WTC11 (cell line): ENCODE data around the gene SYTL2. TPM values are rescaled to one million over a fixed set of nuclear protein-coding genes. Genes with fewer than 3 reads are reported as not detected.

ENCODE experiments used
- ATAC-seq: fragments of 200-7000 bp; cut with Tn5 transposase; 2 replicates; pipeline ENCODE4 v1.10.0; 2021; ENCODE audit warnings: mild to moderate bottlenecking, moderate library complexity
- CTCF ChIA-PET: fragments of 300-600 bp; sonication (Branson Sonifier 250); formaldehyde crosslinking; loops from one replicate; lab custom pipeline; 2021; ENCODE audit warnings: antibody characterized with exemption; lab: Charles Lee
- POLR2A ChIA-PET: fragments of 350-600 bp; sonication (Branson Sonifier 250); formaldehyde crosslinking; loops from one replicate; lab custom pipeline; 2021; ENCODE audit warnings: antibody characterized with exemption; lab: Charles Lee
- DNase-seq: peaks from one replicate; pipeline ENCODE4 v3.0.0; 2021; ENCODE audit warnings: low spot score
- H3K27ac Mint-ChIP-seq: 2 replicates; pipeline ENCODE4 v1.8.0; 2021; ENCODE audit warnings: mixed read lengths
- H3K27me3 Mint-ChIP-seq: 2 replicates; pipeline ENCODE4 v1.8.0; 2021; ENCODE audit warnings: low read depth, mild to moderate bottlenecking, moderate library complexity, mixed read lengths
- H3K36me3 Mint-ChIP-seq: 2 replicates; pipeline ENCODE4 v1.8.0; 2021; ENCODE audit warnings: mixed read lengths
- H3K4me1 Mint-ChIP-seq: 2 replicates; pipeline ENCODE4 v1.8.0; 2022; ENCODE audit warnings: mixed read lengths
- H3K4me3 Mint-ChIP-seq: 2 replicates; pipeline ENCODE4 v1.8.0; 2021; ENCODE audit warnings: mild to moderate bottlenecking, moderate library complexity, mixed read lengths
- H3K9me3 Mint-ChIP-seq: 2 replicates; pipeline ENCODE4 v1.8.0; 2021; ENCODE audit warnings: mixed read lengths
- ATF1 ChIP-seq: sonication (generic); formaldehyde crosslinking; IDR thresholded peaks from 2 replicates; pipeline ENCODE4 v1.8.1; 2023; ENCODE audit warnings: mild to moderate bottlenecking, moderate library complexity, missing genetic modification reagents
- CREM ChIP-seq: sonication (generic); formaldehyde crosslinking; IDR thresholded peaks from 2 replicates; pipeline ENCODE4 v1.8.1; 2022; ENCODE audit warnings: mild to moderate bottlenecking, missing genetic modification reagents, moderate library complexity
- FOXJ3 ChIP-seq: sonication (generic); formaldehyde crosslinking; IDR thresholded peaks from 2 replicates; pipeline ENCODE4 v1.9.0; 2021; ENCODE audit warnings: missing genetic modification reagents, mild to moderate bottlenecking, borderline replicate concordance
- HMGXB4 ChIP-seq: sonication (generic); formaldehyde crosslinking; IDR thresholded peaks from 2 replicates; pipeline ENCODE4 v1.8.1; 2023; ENCODE audit warnings: mild to moderate bottlenecking, moderate library complexity, missing genetic modification reagents
- NFE2L1 ChIP-seq: sonication (generic); formaldehyde crosslinking; IDR thresholded peaks from 2 replicates; pipeline ENCODE4 v1.8.1; 2023; ENCODE audit warnings: missing genetic modification reagents
- ZNF138 ChIP-seq: sonication (generic); formaldehyde crosslinking; conservative IDR thresholded peaks from 2 replicates; pipeline ENCODE4 v1.8.1; 2022; ENCODE audit warnings: mild to moderate bottlenecking, moderate library complexity, missing genetic modification reagents
- total RNA-seq: library from RNA; stranded (reverse); gene quantifications from 3 replicates; pipeline ENCODE4 v1.2.3, GENCODE V29; 2021
- TF ChIP-seq, protein P1 (sequence below): fragments of 250-450 bp; sonication (Bioruptor Pico); IDR thresholded peaks from 2 replicates; pipeline ENCODE4 v1.9.0; 2021; ENCODE audit warnings: moderate library complexity, mild to moderate bottlenecking, inconsistent platforms, borderline replicate concordance
- TF ChIP-seq, protein P2 (sequence below): sonication (generic); formaldehyde crosslinking; IDR thresholded peaks from 2 replicates; pipeline ENCODE4 v1.8.0; 2023; ENCODE audit warnings: missing genetic modification reagents, mild to moderate bottlenecking, borderline replicate concordance

The SYTL2 gene
- total RNA-seq, 1 experiment from 2014 or later: 7.1 TPM

DNA sequence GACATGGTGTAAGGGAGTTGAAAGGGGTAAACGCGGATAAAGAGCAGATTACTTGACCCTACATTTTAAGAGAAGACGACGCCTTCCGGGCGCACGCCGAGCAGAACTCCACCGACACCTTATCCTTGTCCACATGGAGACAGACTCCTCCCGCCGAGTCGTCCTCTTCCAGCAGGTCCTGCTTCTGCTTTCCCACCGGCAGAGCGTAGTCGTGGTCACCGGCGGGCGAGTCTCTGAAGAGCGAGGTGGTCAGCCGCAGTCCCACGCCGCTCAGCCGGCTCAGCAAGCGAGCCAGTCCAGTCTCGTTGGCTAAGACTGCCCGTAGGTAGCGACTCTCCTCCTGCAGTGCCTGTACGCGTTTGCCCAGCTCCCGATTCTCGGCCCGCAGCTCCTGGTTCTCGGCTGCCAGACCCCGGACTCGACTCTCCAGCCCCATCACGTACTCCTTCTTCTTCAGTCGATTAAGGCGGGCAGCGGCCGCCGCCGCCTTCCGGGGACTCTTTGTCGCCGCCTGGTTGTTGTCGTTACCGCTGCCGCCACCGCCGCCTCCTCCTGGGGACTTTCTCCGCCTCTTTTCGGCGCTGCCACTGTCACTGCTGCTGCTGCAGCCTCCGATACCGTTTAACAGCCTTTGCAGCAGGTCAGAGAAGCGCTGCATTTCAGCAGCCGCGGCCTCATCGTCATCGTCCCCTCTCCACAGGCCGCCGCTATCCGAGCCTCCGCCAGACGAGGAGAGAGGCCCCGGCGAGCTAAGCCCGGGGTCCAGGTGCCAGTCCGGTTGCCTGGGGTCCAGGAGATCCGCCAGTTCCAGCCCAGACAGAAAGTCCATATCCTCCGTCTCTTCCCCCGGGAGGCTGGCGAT is 147.0 kb downstream of the SYTL2 start:
- Mint-ChIP-seq H3K9me3 (no peaks in the 10 kb centered on the region), H3K36me3 (peaks cover 43% of the 10 kb centered on the region), H3K4me3 (peak overlapping the region; percentile 96), H3K27ac (peak overlapping the region; percentile 80), H3K27me3 (no peaks in the 10 kb centered on the region), H3K4me1 (peaks cover 34% of the 10 kb centered on the region)
- ATAC-seq (peak; percentile 31), DNase-seq (peak; percentile 78)
- ChIA-PET CTCF (interaction anchor here (1.0 to 1.4 kb wide), 2 partner anchors 16 to 26 kb away, joined by 3 to 4 read pairs; partner anchors contain the start of gene TMEM126A), POLR2A (interaction anchor here (1.3 to 2.9 kb wide), 3 partner anchors 15 to 191 kb away, joined by 3 to 24 read pairs (median 13); partner anchors contain the start of genes DLG2, TMEM126A and TMEM126B)
- TF ChIP-seq, protein P1, sequence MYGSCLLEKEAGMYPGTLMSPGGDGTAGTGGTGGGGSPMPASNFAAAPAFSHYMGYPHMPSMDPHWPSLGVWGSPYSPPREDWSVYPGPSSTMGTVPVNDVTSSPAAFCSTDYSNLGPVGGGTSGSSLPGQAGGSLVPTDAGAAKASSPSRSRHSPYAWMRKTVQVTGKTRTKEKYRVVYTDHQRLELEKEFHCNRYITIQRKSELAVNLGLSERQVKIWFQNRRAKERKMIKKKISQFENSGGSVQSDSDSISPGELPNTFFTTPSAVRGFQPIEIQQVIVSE (CRISPR knock-in tag): no peak
- TF ChIP-seq CREM (CRISPR knock-in tag) (0 out of 2 replicates have a peak, but pooled peaks have one; percentile 34), HMGXB4 (CRISPR knock-in tag) (peak; percentile 80), ATF1 (CRISPR knock-in tag) (peak; percentile 34; the same call in 1 of the 2 replicates), NFE2L1 (CRISPR knock-in tag) (no peak), ZNF138 (no peak)
- TF ChIP-seq, protein P2, sequence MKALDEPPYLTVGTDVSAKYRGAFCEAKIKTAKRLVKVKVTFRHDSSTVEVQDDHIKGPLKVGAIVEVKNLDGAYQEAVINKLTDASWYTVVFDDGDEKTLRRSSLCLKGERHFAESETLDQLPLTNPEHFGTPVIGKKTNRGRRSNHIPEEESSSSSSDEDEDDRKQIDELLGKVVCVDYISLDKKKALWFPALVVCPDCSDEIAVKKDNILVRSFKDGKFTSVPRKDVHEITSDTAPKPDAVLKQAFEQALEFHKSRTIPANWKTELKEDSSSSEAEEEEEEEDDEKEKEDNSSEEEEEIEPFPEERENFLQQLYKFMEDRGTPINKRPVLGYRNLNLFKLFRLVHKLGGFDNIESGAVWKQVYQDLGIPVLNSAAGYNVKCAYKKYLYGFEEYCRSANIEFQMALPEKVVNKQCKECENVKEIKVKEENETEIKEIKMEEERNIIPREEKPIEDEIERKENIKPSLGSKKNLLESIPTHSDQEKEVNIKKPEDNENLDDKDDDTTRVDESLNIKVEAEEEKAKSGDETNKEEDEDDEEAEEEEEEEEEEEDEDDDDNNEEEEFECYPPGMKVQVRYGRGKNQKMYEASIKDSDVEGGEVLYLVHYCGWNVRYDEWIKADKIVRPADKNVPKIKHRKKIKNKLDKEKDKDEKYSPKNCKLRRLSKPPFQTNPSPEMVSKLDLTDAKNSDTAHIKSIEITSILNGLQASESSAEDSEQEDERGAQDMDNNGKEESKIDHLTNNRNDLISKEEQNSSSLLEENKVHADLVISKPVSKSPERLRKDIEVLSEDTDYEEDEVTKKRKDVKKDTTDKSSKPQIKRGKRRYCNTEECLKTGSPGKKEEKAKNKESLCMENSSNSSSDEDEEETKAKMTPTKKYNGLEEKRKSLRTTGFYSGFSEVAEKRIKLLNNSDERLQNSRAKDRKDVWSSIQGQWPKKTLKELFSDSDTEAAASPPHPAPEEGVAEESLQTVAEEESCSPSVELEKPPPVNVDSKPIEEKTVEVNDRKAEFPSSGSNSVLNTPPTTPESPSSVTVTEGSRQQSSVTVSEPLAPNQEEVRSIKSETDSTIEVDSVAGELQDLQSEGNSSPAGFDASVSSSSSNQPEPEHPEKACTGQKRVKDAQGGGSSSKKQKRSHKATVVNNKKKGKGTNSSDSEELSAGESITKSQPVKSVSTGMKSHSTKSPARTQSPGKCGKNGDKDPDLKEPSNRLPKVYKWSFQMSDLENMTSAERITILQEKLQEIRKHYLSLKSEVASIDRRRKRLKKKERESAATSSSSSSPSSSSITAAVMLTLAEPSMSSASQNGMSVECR (CRISPR knock-in tag): peak; percentile 42; the same call in 1 of the 2 replicates

DNA sequence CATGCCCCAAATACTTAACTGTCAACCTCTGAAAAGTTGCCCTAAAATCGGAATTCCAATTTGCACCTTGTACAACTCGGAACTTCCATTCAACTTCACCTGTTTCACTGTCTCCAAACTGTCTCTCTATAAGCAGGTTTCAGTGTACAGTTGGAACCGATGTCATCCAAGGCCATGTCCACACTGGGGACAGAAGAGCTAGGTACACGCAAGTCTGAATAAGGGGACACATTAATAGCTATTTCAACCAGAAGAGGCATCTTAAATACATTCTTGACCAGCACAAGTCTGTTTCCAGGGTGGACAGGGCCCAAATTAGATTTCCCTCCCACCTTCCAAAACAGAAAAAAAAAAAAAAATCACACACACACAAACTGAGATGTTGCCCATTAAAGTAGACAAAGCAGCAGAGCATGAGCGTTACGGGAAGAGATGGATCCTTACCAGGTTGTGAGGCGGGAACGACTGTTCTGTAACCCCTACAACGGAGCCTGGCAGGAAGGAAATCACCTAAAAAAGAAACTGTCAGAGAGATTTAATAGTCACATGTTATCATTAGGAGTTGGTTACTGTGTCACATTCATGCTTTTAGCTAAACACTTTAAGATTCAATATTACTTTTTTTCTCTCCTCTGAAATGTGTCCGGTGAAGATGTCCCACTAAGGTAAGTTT is 147.7 kb downstream of the SYTL2 start:
- ATAC-seq (no peak), DNase-seq (no peak)
- Mint-ChIP-seq H3K36me3 (peaks cover 48% of the 10 kb centered on the region), H3K27ac (peak overlapping the region; percentile 80), H3K4me3 (peak overlapping the region; percentile 96), H3K9me3 (no peaks in the 10 kb centered on the region), H3K4me1 (peaks cover 38% of the 10 kb centered on the region), H3K27me3 (no peaks in the 10 kb centered on the region)
- POLR2A ChIA-PET: interaction anchor here (2.6 to 2.9 kb wide), 2 partner anchors 15 to 35 kb away, joined by 13 to 24 read pairs; partner anchors contain the start of genes DLG2, TMEM126A and TMEM126B
- CTCF ChIA-PET: interaction anchor here (1.0 to 1.4 kb wide), 2 partner anchors 15 to 26 kb away, joined by 3 to 4 read pairs; partner anchors contain the start of gene TMEM126A
- TF ChIP-seq, protein P1 (CRISPR knock-in tag): no peak
- TF ChIP-seq FOXJ3: no peak
- TF ChIP-seq, protein P2 (CRISPR knock-in tag): 0 out of 2 replicates have a peak, but pooled peaks have one; percentile 6
